ENCODE results near the gene SHMT1. TPM values are rescaled to one million over a fixed set of nuclear protein-coding genes. Genes with fewer than 3 reads are reported as not detected.
"Not testable (repeated sequence)": the region's sequence is repeated elsewhere in the genome, so short reads cannot be mapped to it uniquely, and the experiment has no call there.

Gene SHMT1
- total RNA-seq, 2 donors from 2014 or later = 10.1 to 16.5 TPM

DNA sequence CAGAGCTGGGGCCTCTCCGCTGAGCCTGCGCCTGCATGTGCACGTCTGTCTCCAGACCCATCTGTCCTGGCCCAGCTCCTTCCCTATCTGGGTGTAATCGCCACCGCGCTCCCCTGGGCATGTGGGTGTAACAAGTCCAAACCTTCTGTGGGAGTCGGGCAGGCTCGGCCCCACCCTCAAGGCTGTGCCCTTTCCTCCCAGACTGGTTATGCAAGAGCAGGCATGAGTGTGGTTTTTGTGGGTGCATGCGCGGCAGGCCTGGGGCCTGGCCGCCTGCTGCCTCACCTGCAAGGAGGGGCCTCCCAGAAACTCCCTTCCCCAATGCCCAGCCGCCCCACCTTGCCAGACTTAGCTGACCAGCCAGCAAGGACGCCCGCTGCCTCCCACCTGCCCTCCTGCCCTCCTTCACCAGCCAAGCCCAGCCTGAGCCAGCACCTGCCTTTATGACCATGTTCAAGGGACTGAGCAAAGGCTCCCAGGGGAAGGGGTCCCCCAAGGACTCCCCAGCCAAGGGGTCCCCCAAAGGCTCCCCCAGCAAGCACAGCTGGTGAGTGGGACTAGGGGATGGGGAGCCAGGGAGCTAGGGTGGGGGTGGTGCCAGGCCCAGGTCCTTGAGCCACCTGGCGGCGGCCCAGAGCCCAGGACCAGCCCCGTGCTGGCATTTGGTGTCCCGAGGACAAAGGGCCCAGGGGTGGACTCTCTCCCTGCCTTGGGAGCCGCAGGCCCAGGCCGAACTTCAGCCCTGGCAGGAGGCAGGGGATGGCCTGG, 14.3 kb upstream of the SHMT1 start, which contains the start of gene EVPLL:
TSS of gene EVPLL (plus strand) at position 342 of the 768 bp plus-strand sequence. CDS start 3,160 bp downstream, outside the sequence.
- Histone ChIP-seq H3K4me1 (no peaks in the 10 kb centered on the region), H3K4me3 (no peak within 1 kb of the TSS), H3K36me3 (replicated peaks in 1 of 2; ENCODE audit: insufficient read depth in 1 of 2, low read depth in 2 of 2) (no peaks in the 10 kb centered on the region), H3K27ac (no peak within 1 kb of the TSS), H3K9me3 (no peaks in the 10 kb centered on the region), H3K27me3 (no peaks in the 10 kb centered on the region)
- ATAC-seq (no peak), DNase-seq (peak in 1 of 4 donors; percentile 32)
- TF ChIP-seq, protein P1, sequence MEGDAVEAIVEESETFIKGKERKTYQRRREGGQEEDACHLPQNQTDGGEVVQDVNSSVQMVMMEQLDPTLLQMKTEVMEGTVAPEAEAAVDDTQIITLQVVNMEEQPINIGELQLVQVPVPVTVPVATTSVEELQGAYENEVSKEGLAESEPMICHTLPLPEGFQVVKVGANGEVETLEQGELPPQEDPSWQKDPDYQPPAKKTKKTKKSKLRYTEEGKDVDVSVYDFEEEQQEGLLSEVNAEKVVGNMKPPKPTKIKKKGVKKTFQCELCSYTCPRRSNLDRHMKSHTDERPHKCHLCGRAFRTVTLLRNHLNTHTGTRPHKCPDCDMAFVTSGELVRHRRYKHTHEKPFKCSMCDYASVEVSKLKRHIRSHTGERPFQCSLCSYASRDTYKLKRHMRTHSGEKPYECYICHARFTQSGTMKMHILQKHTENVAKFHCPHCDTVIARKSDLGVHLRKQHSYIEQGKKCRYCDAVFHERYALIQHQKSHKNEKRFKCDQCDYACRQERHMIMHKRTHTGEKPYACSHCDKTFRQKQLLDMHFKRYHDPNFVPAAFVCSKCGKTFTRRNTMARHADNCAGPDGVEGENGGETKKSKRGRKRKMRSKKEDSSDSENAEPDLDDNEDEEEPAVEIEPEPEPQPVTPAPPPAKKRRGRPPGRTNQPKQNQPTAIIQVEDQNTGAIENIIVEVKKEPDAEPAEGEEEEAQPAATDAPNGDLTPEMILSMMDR (IDR thresholded peaks at IDR 0.05) = no peak
- TF ChIP-seq POLR2A (IDR thresholded peaks at IDR 0.05) = no peak
- 63 to 83% methylated on average over 4 to 19 of the region's 20 CpGs for WGBS, 2 donors
- intact Hi-C loops (cut with DNase I) = no loop called here

DNA sequence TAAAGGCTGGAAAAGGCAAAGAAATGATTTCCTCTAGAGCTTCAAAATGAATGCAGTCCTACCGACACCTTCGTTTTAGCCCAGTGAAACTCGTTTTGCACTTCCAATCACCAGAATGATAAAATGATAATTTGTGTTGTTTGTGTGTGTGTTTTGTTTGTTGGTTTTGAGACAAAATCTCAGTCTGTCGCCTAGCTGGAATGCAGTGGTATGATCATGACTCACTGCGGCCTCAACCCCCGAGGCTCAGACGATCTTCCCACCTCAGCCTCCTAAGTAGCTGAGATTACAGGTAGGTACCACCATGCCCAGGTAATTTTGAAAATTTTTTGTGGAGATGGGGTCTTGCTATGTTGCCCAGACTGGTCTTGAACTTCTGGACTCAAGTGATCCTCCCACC, 10.9 kb upstream of the SHMT1 start:
- 80 to 82% methylated on average over 7 of the region's 7 CpGs for WGBS, 2 donors
- Histone ChIP-seq H3K36me3 (replicated peaks in 1 of 2; ENCODE audit: insufficient read depth in 1 of 2, low read depth in 2 of 2) (no peaks in the 10 kb centered on the region), H3K27ac (no peak overlapping the region), H3K4me3 (no peak overlapping the region), H3K27me3 (peaks cover 0 to 3% of the 10 kb centered on the region in 2 donors), H3K4me1 (no peaks in the 10 kb centered on the region), H3K9me3 (no peaks in the 10 kb centered on the region)
- ATAC-seq (no peak), DNase-seq (no peak)
- intact Hi-C loops (cut with DNase I) = no loop called here
- TF ChIP-seq POLR2A (IDR thresholded peaks at IDR 0.05) = no peak
- TF ChIP-seq, protein P1 (IDR thresholded peaks at IDR 0.05) = no peak

DNA sequence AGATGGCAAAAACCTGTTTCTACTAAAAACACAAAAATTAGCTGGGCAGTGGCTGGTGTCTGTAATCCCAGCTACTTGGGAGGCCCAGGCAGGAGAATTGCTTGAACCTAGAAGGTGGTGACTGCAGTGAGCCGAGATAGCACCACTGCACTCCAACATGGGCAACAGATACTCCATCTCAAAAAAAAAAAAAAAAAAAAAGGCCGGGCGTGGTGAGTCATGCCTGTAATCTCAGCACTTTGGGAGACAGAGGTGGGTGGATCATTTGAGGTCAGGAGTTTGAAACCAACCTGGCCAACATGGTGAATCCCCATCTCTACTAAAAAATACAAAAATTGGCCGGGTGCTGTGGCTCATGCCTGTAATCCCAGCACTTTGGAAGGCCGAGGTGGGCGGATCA, 9.8 kb upstream of the SHMT1 start:
- DNase-seq; H3K27me3 ChIP-seq; H3K36me3 ChIP-seq (replicated peaks in 1 of 2; ENCODE audit: insufficient read depth in 1 of 2, low read depth in 2 of 2); H3K4me3 ChIP-seq; intact Hi-C loops (cut with DNase I); H3K27ac ChIP-seq; H3K9me3 ChIP-seq; ATAC-seq; H3K4me1 ChIP-seq: not testable (repeated sequence)
- 75 to 91% methylated on average over 5 to 6 of the region's 6 CpGs for WGBS, 2 donors

DNA sequence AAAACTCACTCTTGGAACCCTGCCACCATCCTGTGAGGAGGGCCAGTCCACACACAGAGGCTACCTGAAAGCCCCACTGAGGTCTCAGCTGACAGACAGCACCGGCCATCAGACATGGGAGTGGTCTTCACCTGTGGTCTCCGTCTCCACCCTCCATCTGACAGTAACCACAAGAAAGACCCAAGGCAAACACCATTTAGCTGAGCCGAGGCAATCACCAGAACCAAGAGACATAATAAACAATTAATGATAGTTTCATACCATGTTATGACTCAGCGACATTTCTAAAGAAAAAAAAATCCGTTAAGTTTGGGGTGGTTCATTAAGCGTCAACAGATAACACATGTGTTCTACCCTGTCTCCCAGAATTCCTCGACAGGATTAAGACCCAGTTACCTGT, 8.1 kb upstream of the SHMT1 start:
- intact Hi-C loops (cut with DNase I) = no loop called here
- no peak overlapping the region for H3K27ac ChIP-seq
- DNase-seq = no peak
- TF ChIP-seq POLR2A (IDR thresholded peaks at IDR 0.05) = no peak
- TF ChIP-seq, protein P1 (IDR thresholded peaks at IDR 0.05) = no peak
- H3K36me3 ChIP-seq (replicated peaks in 1 of 2; ENCODE audit: insufficient read depth in 1 of 2, low read depth in 2 of 2) = no peaks in the 10 kb centered on the region
- peaks cover 0 to 3% of the 10 kb centered on the region in 2 donors for H3K27me3 ChIP-seq
- 62 to 66% methylated on average over 7 of the region's 7 CpGs for WGBS, 2 donors
- H3K9me3 ChIP-seq = no peaks in the 10 kb centered on the region
- no peak overlapping the region for H3K4me3 ChIP-seq
- H3K4me1 ChIP-seq = no peaks in the 10 kb centered on the region
- no peak for ATAC-seq

DNA sequence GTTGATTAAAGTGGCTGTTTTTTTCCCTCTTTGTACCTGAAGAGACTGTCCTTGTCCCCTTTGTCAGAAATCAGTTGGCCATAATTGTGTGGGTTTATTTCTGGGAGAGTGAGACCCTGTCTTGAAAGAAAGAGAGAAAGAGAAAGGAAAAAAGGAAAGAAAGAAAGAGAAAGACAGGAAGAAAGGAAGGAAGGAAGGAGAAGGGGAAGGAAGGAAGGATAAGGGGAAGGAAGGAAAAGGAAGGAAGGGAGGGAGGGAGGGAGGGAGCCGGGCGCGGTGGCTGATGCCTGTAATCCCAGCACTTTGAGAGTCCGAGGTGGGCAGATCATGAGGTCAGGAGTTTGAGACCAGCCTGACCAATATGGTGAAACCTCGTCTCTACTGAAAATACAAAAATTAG, 7.4 kb upstream of the SHMT1 start:
- intact Hi-C loops (cut with DNase I) = no loop called here
- DNase-seq = no peak
- TF ChIP-seq, protein P1 (IDR thresholded peaks at IDR 0.05) = no peak
- no peak for TF ChIP-seq POLR2A (IDR thresholded peaks at IDR 0.05)

More for the DNA sequence above, 7.4 kb upstream of the SHMT1 start:
- peaks cover 0 to 3% of the 10 kb centered on the region in 2 donors for H3K27me3 ChIP-seq
- no peaks in the 10 kb centered on the region for H3K9me3 ChIP-seq
- WGBS, 2 donors = 58 to 86% methylated on average over 5 of the region's 5 CpGs
- no peak overlapping the region for H3K27ac ChIP-seq
- H3K4me3 ChIP-seq = no peak overlapping the region
- H3K36me3 ChIP-seq (replicated peaks in 1 of 2; ENCODE audit: insufficient read depth in 1 of 2, low read depth in 2 of 2) = no peaks in the 10 kb centered on the region
- no peaks in the 10 kb centered on the region for H3K4me1 ChIP-seq
- ATAC-seq = no peak

All from body of pancreas (tissue), 4 donors.